PC-9 (cell line): ENCODE measurements around the gene MYO18A.

ENCODE experiments used
- EZH2 ChIP-seq: fragments of 200-600 bp; sonication (generic); IDR thresholded peaks from 2 replicates; pipeline ENCODE4 v1.8.0; 2017; ENCODE audit warnings: antibody characterized with exemption, low read depth
- TF ChIP-seq, protein P1 (sequence below): fragments of 200-600 bp; sonication (generic); conservative IDR thresholded peaks from 2 replicates; pipeline ENCODE4 v1.6.1; 2017; ENCODE audit warnings: mixed run types, antibody characterized with exemption, mild to moderate bottlenecking, moderate library complexity

DNA sequence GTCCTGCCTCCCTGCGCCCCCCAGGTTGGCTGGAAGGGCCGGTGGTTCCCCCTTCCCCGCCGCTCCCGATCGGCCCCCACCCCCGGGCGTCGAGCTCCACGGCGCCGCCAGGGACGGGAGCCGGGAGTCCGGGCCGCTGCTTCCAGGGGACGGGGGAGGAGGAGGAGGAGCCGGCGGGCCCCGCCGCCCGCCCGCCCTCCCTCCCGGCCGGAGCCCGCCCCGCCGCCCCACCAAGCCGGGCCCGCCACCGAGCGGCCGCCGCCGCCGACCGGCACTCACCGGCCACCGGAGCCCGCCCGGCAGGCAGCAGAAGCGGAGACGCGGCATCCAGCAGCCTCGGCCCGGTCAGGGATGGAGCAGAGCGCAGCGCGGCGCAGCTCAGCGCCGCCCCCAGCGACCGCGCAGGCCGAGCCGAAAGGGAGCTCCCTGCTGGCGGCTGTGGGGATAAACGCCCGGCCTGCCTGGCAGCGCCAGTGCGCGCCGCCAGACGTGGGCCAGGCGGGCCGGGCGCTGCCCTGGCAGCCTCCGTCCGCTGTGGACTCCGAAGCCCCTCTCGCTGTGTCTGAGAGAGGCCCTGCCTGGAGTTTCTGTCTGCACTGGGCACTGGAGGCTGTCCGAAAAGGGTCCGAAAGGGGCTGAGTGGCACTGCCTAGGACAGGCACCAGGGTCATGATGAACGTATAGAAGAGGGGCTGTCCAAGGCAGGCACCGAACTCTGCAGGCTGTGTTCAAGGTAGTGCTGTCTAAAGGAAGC lies at the start of gene MYO18A:
- TF ChIP-seq, protein P1, sequence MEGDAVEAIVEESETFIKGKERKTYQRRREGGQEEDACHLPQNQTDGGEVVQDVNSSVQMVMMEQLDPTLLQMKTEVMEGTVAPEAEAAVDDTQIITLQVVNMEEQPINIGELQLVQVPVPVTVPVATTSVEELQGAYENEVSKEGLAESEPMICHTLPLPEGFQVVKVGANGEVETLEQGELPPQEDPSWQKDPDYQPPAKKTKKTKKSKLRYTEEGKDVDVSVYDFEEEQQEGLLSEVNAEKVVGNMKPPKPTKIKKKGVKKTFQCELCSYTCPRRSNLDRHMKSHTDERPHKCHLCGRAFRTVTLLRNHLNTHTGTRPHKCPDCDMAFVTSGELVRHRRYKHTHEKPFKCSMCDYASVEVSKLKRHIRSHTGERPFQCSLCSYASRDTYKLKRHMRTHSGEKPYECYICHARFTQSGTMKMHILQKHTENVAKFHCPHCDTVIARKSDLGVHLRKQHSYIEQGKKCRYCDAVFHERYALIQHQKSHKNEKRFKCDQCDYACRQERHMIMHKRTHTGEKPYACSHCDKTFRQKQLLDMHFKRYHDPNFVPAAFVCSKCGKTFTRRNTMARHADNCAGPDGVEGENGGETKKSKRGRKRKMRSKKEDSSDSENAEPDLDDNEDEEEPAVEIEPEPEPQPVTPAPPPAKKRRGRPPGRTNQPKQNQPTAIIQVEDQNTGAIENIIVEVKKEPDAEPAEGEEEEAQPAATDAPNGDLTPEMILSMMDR: peak; percentile 78
- TF ChIP-seq EZH2: no peak
